GM12878 (cell line): ENCODE measurements around the gene GALNT9. TPM values are rescaled to one million over a fixed set of nuclear protein-coding genes. Genes with fewer than 3 reads are reported as not detected.

Experiments used
- ATAC-seq: fragments of 200-7000 bp; cut with Tn5 transposase; 3 replicates; pipeline ENCODE4 v1.9.1; 2020; ENCODE audit warnings: mild to moderate bottlenecking, moderate library complexity
- BruUV-seq: library from RNA; stranded (reverse); fragments of 400-500 nt; replicated peaks from 2 replicates; lab custom pipeline; 2021; lab: Mats Ljungman, UMichigan
- CTCF ChIA-PET: fragments of 300-600 bp; sonication (Branson Sonifier 250); formaldehyde crosslinking; extraction: SDS; loops from one replicate; lab custom pipeline; 2021; ENCODE audit warnings: inconsistent platforms; lab: Yijun Ruan, JAX
- POLR2A ChIA-PET: fragments of 350-600 bp; formaldehyde crosslinking; extraction: SDS; loops from one replicate; lab custom pipeline; 2021; ENCODE audit warnings: inconsistent platforms; lab: Charles Lee
- RAD21 ChIA-PET: fragments of 300-600 bp; sonication (Branson Sonifier 250); formaldehyde crosslinking; loops from one replicate; lab custom pipeline; 2023; ENCODE audit warnings: antibody characterized with exemption; ENCODE audit not compliant: unreplicated experiment; lab: Charles Lee
- SMC1A ChIA-PET: fragments of 300-600 bp; sonication (Branson Sonifier 250); formaldehyde crosslinking; loops from one replicate; lab custom pipeline; 2023; ENCODE audit not compliant: unreplicated experiment, uncharacterized antibody; lab: Charles Lee
- DNase-seq: peaks from one replicate; pipeline ENCODE4 v3.0.0-alpha.2; 2011; ENCODE audit warnings: low read depth, low spot score
- FAIRE-seq: peaks from 3 replicates; lab custom pipeline; 2011; peaks lifted over from hg19 to GRCh38; lab: Jason Lieb, UNC
- H2AFZ ChIP-seq: 2 replicates; pipeline ENCODE4 v1.6.0; 2011; ENCODE audit warnings: low read depth, low read length, control low read depth; ENCODE audit not compliant: control insufficient read depth
- H3K27ac ChIP-seq: 2 replicates; pipeline ENCODE4 v1.5.1; 2011; ENCODE audit warnings: control low read depth; ENCODE audit not compliant: control insufficient read depth, insufficient read depth
- H3K27me3 ChIP-seq, 2 experiments: replicated peaks in 1 of 2; 2 replicates each; pipeline versions ENCODE4 v1.6.0 to v1.6.1; 2011; ENCODE audit warnings: low read length in 1 of 2; ENCODE audit not compliant: control insufficient read depth in 2 of 2, insufficient read depth in 2 of 2
- H3K36me3 ChIP-seq, 2 experiments: 2 replicates each; pipeline ENCODE4 v1.5.1; 2011; ENCODE audit warnings: low read length in 1 of 2; ENCODE audit not compliant: control insufficient read depth in 2 of 2, insufficient read depth in 2 of 2
- H3K4me1 ChIP-seq: 2 replicates; pipeline ENCODE4 v1.6.1; 2011; ENCODE audit warnings: mild to moderate bottlenecking, low read length, moderate library complexity, mixed read lengths; ENCODE audit not compliant: control insufficient read depth, insufficient read depth
- H3K4me2 ChIP-seq: 2 replicates; pipeline ENCODE4 v1.6.0; 2011; ENCODE audit warnings: control low read depth; ENCODE audit not compliant: control insufficient read depth, insufficient read depth
- H3K4me3 ChIP-seq: fragments of 200-600 bp; sonication (generic); 2 replicates; pipeline ENCODE4 v1.5.1; 2016
- H3K79me2 ChIP-seq: 2 replicates; pipeline ENCODE4 v1.6.0; 2011; ENCODE audit warnings: low read length; ENCODE audit not compliant: control insufficient read depth, insufficient read depth
- H3K9ac ChIP-seq: 2 replicates; pipeline ENCODE4 v1.8.0; 2011; ENCODE audit warnings: low read length, control low read depth, mixed read lengths; ENCODE audit not compliant: control insufficient read depth, insufficient read depth
- H3K9me3 ChIP-seq: replicated peaks from 3 replicates; pipeline ENCODE4 v1.5.1; 2011; ENCODE audit warnings: mild to moderate bottlenecking, low read length; ENCODE audit not compliant: control insufficient read depth, insufficient read depth
- H4K20me1 ChIP-seq: 2 replicates; pipeline ENCODE4 v1.6.0; 2011; ENCODE audit not compliant: control insufficient read depth, insufficient read depth
- ETV6 ChIP-seq, 2 experiments: fragments of 450-650 bp in 1 of 2; IDR thresholded peaks in 1 of 2; conservative IDR thresholded peaks in 1 of 2; 2 replicates each; pipeline ENCODE4 v1.6.1; 2014; ENCODE audit warnings: antibody characterized with exemption in 1 of 2, borderline replicate concordance in 1 of 2, low read depth in 1 of 2, mild to moderate bottlenecking in 1 of 2, moderate library complexity in 1 of 2
- EZH2 ChIP-seq: IDR thresholded peaks from 2 replicates; pipeline ENCODE4 v1.6.1; 2012; ENCODE audit warnings: low read depth, mild to moderate bottlenecking, control low read depth, inconsistent platforms, low read length, borderline replicate concordance; ENCODE audit not compliant: control insufficient read depth
- FOXM1 ChIP-seq: IDR thresholded peaks from 2 replicates; pipeline ENCODE4 v1.6.1; 2012; ENCODE audit warnings: low read depth, mild to moderate bottlenecking, inconsistent platforms, low read length, moderate library complexity
- HCFC1 ChIP-seq: fragments of 150-350 bp; IDR thresholded peaks from 2 replicates; pipeline ENCODE4 v1.6.1; 2014; ENCODE audit warnings: low read length
- HDAC6 ChIP-seq: fragments of 200-600 bp; sonication (generic); IDR thresholded peaks from one replicate; pipeline ENCODE4 v1.8.0; 2017; ENCODE audit warnings: antibody characterized with exemption; ENCODE audit not compliant: unreplicated experiment
- MLLT1 ChIP-seq: fragments of 450-650 bp; IDR thresholded peaks from 2 replicates; pipeline ENCODE4 v1.6.1; 2016; ENCODE audit warnings: mild to moderate bottlenecking
- NFYA ChIP-seq: IDR thresholded peaks from 2 replicates; pipeline ENCODE4 v1.6.1; 2011; ENCODE audit warnings: low read depth, mild to moderate bottlenecking, low read length, improper control_type of control experiment, borderline replicate concordance
- PAX5 ChIP-seq: IDR thresholded peaks from 2 replicates; pipeline ENCODE4 v1.6.1; 2011; ENCODE audit warnings: low read depth, low read length, borderline replicate concordance
- SMAD5 ChIP-seq: IDR thresholded peaks from 2 replicates; pipeline ENCODE4 v1.6.1; 2016; ENCODE audit warnings: antibody characterized with exemption, low read depth
- SREBF1 ChIP-seq: IDR thresholded peaks from 2 replicates; pipeline ENCODE4 v1.6.1; 2012; ENCODE audit warnings: mild to moderate bottlenecking, low read length
- SRF ChIP-seq, 2 experiments: IDR thresholded peaks; 2 replicates each; pipeline ENCODE4 v1.6.1; 2011; ENCODE audit warnings: low read depth in 2 of 2, low read length in 2 of 2, mild to moderate bottlenecking in 1 of 2, moderate library complexity in 1 of 2
- ZNF384 ChIP-seq: IDR thresholded peaks from 2 replicates; pipeline ENCODE4 v1.6.1; 2012; ENCODE audit warnings: low read depth, mild to moderate bottlenecking, low read length, improper control_type of control experiment, borderline replicate concordance
- WGBS: methylation state at CpG from one replicate; pipeline ENCODE4 v1.1.6; 2016; ENCODE audit warnings: low lambda C conversion rate; ENCODE audit not compliant: insufficient replicate concordance, insufficient coverage; ENCODE audit errors: missing lambda C conversion rate; 5-methylcytosine and 5-hydroxymethylcytosine counted together
- in situ Hi-C: fragments of 300-500 bp; cut with MboI; formaldehyde crosslinking; loops from 9 replicates; pipeline ENCODE4 v1.14.3; 2018; ENCODE audit warnings: mixed read lengths
- intact Hi-C: fragments of 100-400 bp; cut with micrococcal nuclease; formaldehyde crosslinking; loops from one replicate; pipeline ENCODE4 v1.14.2; 2022; ENCODE audit not compliant: unreplicated experiment
- polyA plus RNA-seq, 11 experiments: library from polyadenylated mRNA; depleted of rRNA in 4 of 11; unstranded in 6 of 11; stranded (reverse) in 5 of 11; fragments of >200 nt; fragmentation: Nextera tagmentation in 4 of 11; fragmentation: Illumina TruSeq in 1 of 11; extraction: Ambion mirVana in 4 of 11; extraction: Trizol in 1 of 11; gene quantifications; 1 replicate in 1 of 11; 2 replicates in 10 of 11; pipeline versions ENCODE4 v1.2.1 to v1.2.3, GENCODE V29; 2011 to 2016; ENCODE audit warnings: inconsistent platforms in 2 of 11, missing spikeins in 2 of 11, low read depth in 1 of 11
- total RNA-seq, 4 experiments: library from RNA; depleted of rRNA in 3 of 4; stranded (reverse); fragments of >200 nt in 3 of 4; fragmentation: Illumina TruSeq in 1 of 4; extraction: Trizol in 1 of 4; gene quantifications; 2 replicates each; pipeline versions ENCODE4 v1.2.1 to v1.2.3, GENCODE V29; 2013 to 2021
- TF ChIP-seq, protein P1 (sequence below): fragments of 450-650 bp; IDR thresholded peaks from 2 replicates; pipeline ENCODE4 v1.6.1; 2017; ENCODE audit warnings: mild to moderate bottlenecking

GALNT9 gene
- total and polyA plus RNA-seq, 10 of the 15 experiments (the other 5 are each of a cell fraction or from before 2014, with no cell fraction given): 0.04 TPM; not detected in 9

DNA sequence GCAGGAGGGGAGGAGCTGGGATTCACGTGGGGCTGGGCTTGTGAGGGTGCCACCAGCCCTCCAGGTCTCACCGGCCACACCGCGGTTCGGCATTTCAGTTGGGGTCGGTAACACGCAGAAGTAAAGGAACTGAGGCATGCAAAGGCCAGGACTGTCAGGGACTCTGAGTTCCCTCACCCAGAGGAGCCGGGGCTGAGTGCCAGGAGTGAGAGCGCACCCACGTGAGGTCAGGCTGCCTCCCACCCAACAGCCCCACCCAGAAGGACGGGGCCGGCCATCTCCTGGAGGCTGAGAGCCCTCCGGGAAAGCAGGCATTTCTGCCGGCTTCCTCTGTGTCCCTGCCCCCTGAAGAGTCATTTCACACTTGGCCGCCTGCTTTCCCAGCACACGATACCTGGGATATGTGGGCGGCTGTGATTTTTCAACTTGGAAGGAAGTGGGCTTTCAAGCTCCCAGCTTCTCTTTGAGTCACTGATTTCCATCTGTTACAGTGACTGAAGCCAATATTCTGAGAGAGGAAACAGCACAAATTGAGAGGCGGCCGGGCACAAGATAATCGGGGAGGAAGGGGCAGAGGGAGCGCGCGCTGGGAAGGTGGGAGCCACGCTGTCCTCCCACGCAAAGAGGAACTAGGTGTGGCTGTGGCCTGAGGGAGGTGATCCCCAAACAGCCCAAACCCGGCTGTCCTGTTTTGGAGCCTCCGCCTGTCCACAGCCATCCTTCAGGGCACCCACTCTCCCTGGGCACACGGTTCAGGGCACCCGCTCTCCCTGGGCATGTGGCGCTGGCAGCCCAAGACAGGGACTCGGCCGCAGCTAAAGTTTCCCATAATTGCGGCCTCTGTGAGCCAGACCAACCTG is 19.0 kb downstream of the GALNT9 start:
- Histone ChIP-seq H2AFZ (no peak overlapping the region), H3K27ac (no peak overlapping the region), H3K27me3 (no peaks in the 10 kb centered on the region), H3K36me3 (no peaks in the 10 kb centered on the region), H4K20me1 (no peaks in the 10 kb centered on the region), H3K4me2 (no peak overlapping the region), H3K9me3 (no peaks in the 10 kb centered on the region; the same call in 2 of the 3 replicates), H3K4me1 (no peaks in the 10 kb centered on the region), H3K9ac (no peak overlapping the region), H3K4me3 (no peak overlapping the region), H3K79me2 (no peaks in the 10 kb centered on the region)
- ChIA-PET RAD21 (no interaction called here), CTCF (no interaction called here), SMC1A (no interaction called here), POLR2A (no interaction called here)
- TF ChIP-seq HCFC1 (no peak), ETV6 (conservative IDR thresholded peaks at IDR 0.05 in 1 of 2, IDR thresholded peaks at IDR 0.05 in 1 of 2; ENCODE audit: borderline replicate concordance in 1 of 2, low read depth in 1 of 2) (no peak), NFYA (no peak), PAX5 (no peak), SREBF1 (no peak), MLLT1 (no peak), FOXM1 (no peak), EZH2 (no peak), HDAC6 (no peak), SMAD5 (no peak), SRF (IDR thresholded peaks at IDR 0.05; ENCODE audit: low read depth in 2 of 2, low read length in 2 of 2) (no peak), ZNF384 (no peak)
- TF ChIP-seq, protein P1, sequence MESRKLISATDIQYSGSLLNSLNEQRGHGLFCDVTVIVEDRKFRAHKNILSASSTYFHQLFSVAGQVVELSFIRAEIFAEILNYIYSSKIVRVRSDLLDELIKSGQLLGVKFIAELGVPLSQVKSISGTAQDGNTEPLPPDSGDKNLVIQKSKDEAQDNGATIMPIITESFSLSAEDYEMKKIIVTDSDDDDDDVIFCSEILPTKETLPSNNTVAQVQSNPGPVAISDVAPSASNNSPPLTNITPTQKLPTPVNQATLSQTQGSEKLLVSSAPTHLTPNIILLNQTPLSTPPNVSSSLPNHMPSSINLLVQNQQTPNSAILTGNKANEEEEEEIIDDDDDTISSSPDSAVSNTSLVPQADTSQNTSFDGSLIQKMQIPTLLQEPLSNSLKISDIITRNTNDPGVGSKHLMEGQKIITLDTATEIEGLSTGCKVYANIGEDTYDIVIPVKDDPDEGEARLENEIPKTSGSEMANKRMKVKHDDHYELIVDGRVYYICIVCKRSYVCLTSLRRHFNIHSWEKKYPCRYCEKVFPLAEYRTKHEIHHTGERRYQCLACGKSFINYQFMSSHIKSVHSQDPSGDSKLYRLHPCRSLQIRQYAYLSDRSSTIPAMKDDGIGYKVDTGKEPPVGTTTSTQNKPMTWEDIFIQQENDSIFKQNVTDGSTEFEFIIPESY: no peak
- intact Hi-C loops (no loop called here), in situ Hi-C loops (no loop called here)
- ATAC-seq: no peak
- FAIRE-seq: no peak
- WGBS: 55% methylated on average over 33 of the region's 33 CpGs
- no TSS peak for BruUV-seq
- DNase-seq: no peak
